OCI-LY7 (cell line): Measurements from ENCODE around the gene ODC1.

Experiments
- CTCF ChIP-seq: fragments of 200-600 bp; sonication (generic); conservative IDR thresholded peaks from 2 replicates; pipeline ENCODE4 v1.5.1; 2014; ENCODE audit warnings: mild to moderate bottlenecking, antibody characterized with exemption, low read length, moderate library complexity, mixed read lengths
- EZH2phosphoT487 ChIP-seq: fragments of 200-600 bp; sonication (generic); IDR thresholded peaks from 2 replicates; pipeline ENCODE4 v1.6.1; 2018; ENCODE audit warnings: low read depth, borderline replicate concordance, mild to moderate bottlenecking, mixed run types, antibody characterized with exemption, low read length, moderate library complexity, mixed read lengths

- TF ChIP-seq CTCF (peak; percentile 94), EZH2phosphoT487 (no peak)
Measured at GRCh38 chr2:10434886-10435819, 13.0 kb downstream of the ODC1 start.
